H1 (cell line): ENCODE data around the gene STX10. TPM values are rescaled to one million over a fixed set of nuclear protein-coding genes. Genes with fewer than 3 reads are reported as not detected.

Source experiments
- SP1 ChIP-seq: IDR thresholded peaks from 2 replicates; pipeline ENCODE4 v1.6.1; 2011; ENCODE audit warnings: low read depth, low read length
- TAF1 ChIP-seq: IDR thresholded peaks from 2 replicates; pipeline ENCODE4 v1.6.1; 2011; ENCODE audit warnings: mild to moderate bottlenecking, low read depth, low read length
- polyA plus RNA-seq, 7 experiments: library from polyadenylated mRNA; depleted of rRNA in 3 of 7; stranded (reverse) in 5 of 7; unstranded in 2 of 7; fragments of >200 nt in 5 of 7; fragments of 200-250 nt in 2 of 7; gene quantifications; 1 replicate in 5 of 7; 2 replicates in 1 of 7; 4 replicates in 1 of 7; pipeline versions ENCODE4 v1.2.1 to v1.2.3, GENCODE V29; 2011 to 2013; ENCODE audit warnings: missing spikeins in 2 of 7, mixed read lengths in 2 of 7
- total RNA-seq: library from RNA; stranded (reverse); fragmentation: NEBNext Ultra II Directional; extraction: Animal tissue kit (Norgen Biotek cat#: 25700); gene quantifications from 2 replicates; pipeline ENCODE4 v1.2.1, GENCODE V29; 2021

STX10 gene
- total and polyA plus RNA-seq, 2 of the 8 experiments (the other 6 are each of a cell fraction or from before 2014, with no cell fraction given) = 53.0 to 80.1 TPM

DNA sequence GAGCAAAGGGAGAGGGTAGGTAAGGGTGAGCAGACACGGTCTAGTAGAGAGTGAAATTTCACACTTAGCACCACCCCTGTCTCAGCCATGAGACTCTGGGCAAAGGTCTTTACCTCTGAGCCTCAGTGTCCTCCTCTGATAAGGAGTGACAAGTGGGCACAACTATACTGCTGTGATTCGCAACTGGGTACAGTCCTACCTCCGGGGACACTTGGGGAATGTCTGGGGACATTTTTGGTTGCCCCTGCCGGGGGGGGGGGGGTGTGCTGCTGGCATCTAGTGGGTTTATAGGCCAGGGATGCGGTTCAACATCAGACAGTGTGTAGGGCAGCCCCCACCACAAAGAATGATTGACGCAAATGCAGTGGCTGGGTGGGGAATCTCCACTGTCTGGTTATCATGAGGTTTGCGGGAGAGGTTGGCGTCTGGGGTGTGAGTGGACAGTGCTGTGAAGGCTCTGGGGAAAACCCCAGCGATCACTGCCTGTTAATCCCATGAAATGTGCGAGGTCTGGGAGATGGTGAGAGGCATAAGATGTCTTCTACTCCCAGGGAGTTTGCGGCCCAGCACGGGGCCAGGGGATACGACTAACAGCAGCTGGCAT is 27.8 kb downstream of the STX10 start (continued):
- TF ChIP-seq TAF1 = no peak
- no peak for TF ChIP-seq SP1
- TF ChIP-seq, all 59 proteins: peak for 0
